ENCODE results near the gene ZNF148. TPM values are rescaled to one million over a fixed set of nuclear protein-coding genes. Genes with fewer than 3 reads are reported as not detected.
"Not testable (repeated sequence)": the region's sequence is repeated elsewhere in the genome, so short reads cannot be mapped to it uniquely, and the experiment has no call there.

The ZNF148 gene
- total RNA-seq, 2 donors from 2014 or later = 27.1 to 35.1 TPM

DNA sequence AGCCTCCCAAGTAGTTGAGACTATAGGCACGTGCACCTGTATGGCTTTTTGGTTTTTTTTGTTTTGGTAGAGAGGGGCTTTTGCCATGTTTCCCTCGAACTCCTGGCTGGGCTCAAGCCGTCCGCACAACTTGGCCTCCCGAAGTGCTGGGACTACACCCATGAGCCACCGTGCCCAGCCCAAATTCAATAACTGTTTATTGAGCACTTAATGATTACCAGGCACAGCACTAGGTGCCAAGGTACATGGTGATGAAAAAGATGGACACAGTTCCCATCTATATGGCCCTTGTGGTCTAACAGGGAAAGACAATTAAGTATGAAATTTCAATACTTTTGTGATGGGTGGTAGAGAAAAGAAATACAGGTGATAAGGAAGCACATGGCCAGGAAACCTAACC lies 35.8 kb upstream of the ZNF148 start:
- ATAC-seq (ENCODE audit: insufficient number of reproducible peaks, low FRiP score, low read depth) = no peak

GRCh38 chr3:125406070-125406469 lies 30.9 kb upstream of the ZNF148 start:
- DNase-seq (ENCODE audit: low spot score) (no peak), ATAC-seq (ENCODE audit: insufficient number of reproducible peaks, low FRiP score, low read depth) (no peak)
- Histone ChIP-seq H3K4me1 (ENCODE audit: control insufficient read depth in 1 of 2, low read depth in 2 of 2) (peaks cover 3 to 5% of the 10 kb centered on the region in 2 donors), H3K27ac (no peak overlapping the region), H3K9me3 (no peaks in the 10 kb centered on the region), H3K4me3 (no peak overlapping the region), H3K36me3 (no peaks in the 10 kb centered on the region), H3K27me3 (replicated peaks; ENCODE audit: insufficient read depth) (no peaks in the 10 kb centered on the region)
- no peak for TF ChIP-seq CTCF (IDR thresholded peaks at IDR 0.05)

More for the DNA sequence above, 35.8 kb upstream of the ZNF148 start:
- H3K4me3 ChIP-seq = no peak overlapping the region
- TF ChIP-seq CTCF (IDR thresholded peaks at IDR 0.05) = no peak
- H3K27me3 ChIP-seq (replicated peaks; ENCODE audit: insufficient read depth) = no peaks in the 10 kb centered on the region
- no peak for DNase-seq (ENCODE audit: low spot score)
- H3K27ac ChIP-seq = no peak overlapping the region
- H3K4me1 ChIP-seq (ENCODE audit: control insufficient read depth in 1 of 2, low read depth in 2 of 2) = no peaks in the 10 kb centered on the region
- H3K9me3 ChIP-seq = no peaks in the 10 kb centered on the region
- H3K36me3 ChIP-seq = no peaks in the 10 kb centered on the region

GRCh38 chr3:125405515-125405914 lies 30.4 kb upstream of the ZNF148 start:
- not testable (repeated sequence) for H3K36me3 ChIP-seq; DNase-seq (ENCODE audit: low spot score); H3K9me3 ChIP-seq; H3K4me3 ChIP-seq; H3K27me3 ChIP-seq (replicated peaks; ENCODE audit: insufficient read depth); ATAC-seq (ENCODE audit: insufficient number of reproducible peaks, low FRiP score, low read depth); H3K27ac ChIP-seq; H3K4me1 ChIP-seq (ENCODE audit: control insufficient read depth in 1 of 2, low read depth in 2 of 2)

- Histone ChIP-seq H3K4me1 (ENCODE audit: control insufficient read depth in 1 of 2, low read depth in 2 of 2) (peaks cover 3 to 9% of the 10 kb centered on the region in 2 donors), H3K4me3 (no peak overlapping the region), H3K9me3 (no peaks in the 10 kb centered on the region), H3K36me3 (no peaks in the 10 kb centered on the region), H3K27me3 (replicated peaks; ENCODE audit: insufficient read depth) (no peaks in the 10 kb centered on the region), H3K27ac (no peak overlapping the region)
- ATAC-seq (ENCODE audit: insufficient number of reproducible peaks, low FRiP score, low read depth) = no peak
- no peak for TF ChIP-seq CTCF (IDR thresholded peaks at IDR 0.05)
- no peak for DNase-seq (ENCODE audit: low spot score)
These were observed 28.7 kb upstream of the ZNF148 start for GRCh38 chr3:125403789-125404188.

DNA sequence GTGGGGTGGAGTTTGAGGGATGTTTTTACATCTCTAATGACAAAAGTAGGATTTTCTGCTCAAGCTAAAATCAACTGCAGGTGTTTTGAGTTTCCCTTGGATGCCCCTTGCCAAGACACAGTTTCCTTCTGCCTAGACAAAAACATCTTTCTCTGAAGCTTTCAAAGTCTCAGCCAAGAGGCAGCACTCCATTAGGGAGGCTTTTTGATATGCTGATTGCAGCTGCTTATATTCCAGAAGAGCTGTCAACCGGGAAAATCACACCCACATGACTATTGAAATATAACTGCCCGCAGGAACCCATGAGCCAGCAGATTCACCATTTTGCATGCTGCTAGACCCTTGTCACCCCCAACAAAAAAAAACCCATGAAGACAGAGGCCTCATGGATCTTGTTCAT lies 27.5 kb upstream of the ZNF148 start:
- Histone ChIP-seq H3K27ac (no peak overlapping the region), H3K4me3 (no peak overlapping the region), H3K9me3 (no peaks in the 10 kb centered on the region), H3K27me3 (replicated peaks; ENCODE audit: insufficient read depth) (no peaks in the 10 kb centered on the region), H3K36me3 (no peaks in the 10 kb centered on the region), H3K4me1 (ENCODE audit: control insufficient read depth in 1 of 2, low read depth in 2 of 2) (peaks cover 3 to 9% of the 10 kb centered on the region in 2 donors)
- DNase-seq (ENCODE audit: low spot score) (no peak), ATAC-seq (ENCODE audit: insufficient number of reproducible peaks, low FRiP score, low read depth) (no peak)
- no peak for TF ChIP-seq CTCF (IDR thresholded peaks at IDR 0.05)

DNA sequence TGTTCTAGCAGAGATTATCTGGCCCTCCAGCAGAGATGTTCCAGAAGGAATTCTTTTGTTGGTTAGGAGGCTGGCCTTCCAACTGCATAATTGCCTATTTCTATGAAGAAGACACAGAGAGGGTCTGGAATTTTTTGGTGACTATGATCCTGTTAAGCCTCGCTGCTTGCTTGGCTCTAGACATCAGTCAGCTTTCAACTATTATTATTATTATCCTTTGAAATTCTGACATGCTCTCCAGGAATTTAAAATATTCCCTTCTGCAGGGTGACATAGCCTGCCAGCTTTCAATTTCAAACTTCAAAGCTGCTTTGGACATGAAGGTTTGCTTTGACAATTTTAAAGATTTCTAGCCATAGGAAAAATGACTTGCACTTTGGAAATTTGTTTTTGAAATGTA lies 26.3 kb upstream of the ZNF148 start:
- Histone ChIP-seq H3K36me3 (no peaks in the 10 kb centered on the region), H3K4me1 (ENCODE audit: control insufficient read depth in 1 of 2, low read depth in 2 of 2) (peaks cover 3 to 9% of the 10 kb centered on the region in 2 donors), H3K27me3 (replicated peaks; ENCODE audit: insufficient read depth) (no peaks in the 10 kb centered on the region), H3K27ac (no peak overlapping the region), H3K9me3 (no peaks in the 10 kb centered on the region), H3K4me3 (no peak overlapping the region)
- no peak for DNase-seq (ENCODE audit: low spot score)
- no peak for ATAC-seq (ENCODE audit: insufficient number of reproducible peaks, low FRiP score, low read depth)
- no peak for TF ChIP-seq CTCF (IDR thresholded peaks at IDR 0.05)

All from thoracic aorta (tissue), 2 donors.